SU-DHL-6 (cell line): ENCODE data around the gene USP7.

ENCODE experiments used
- EZH2phosphoT487 ChIP-seq: fragments of 200-600 bp; sonication (generic), shearing (Covaris generic); conservative IDR thresholded peaks from 2 replicates; pipeline ENCODE4 v1.6.1; 2018; ENCODE audit warnings: mild to moderate bottlenecking, antibody characterized with exemption, low read length, moderate library complexity, mixed read lengths
- TF ChIP-seq, protein P1 (sequence below): fragments of 200-600 bp; sonication (generic); IDR thresholded peaks from one replicate; pipeline ENCODE4 v1.5.1; 2017; ENCODE audit warnings: antibody characterized with exemption, mild to moderate bottlenecking, low read length, moderate library complexity; ENCODE audit not compliant: insufficient read depth, poor library complexity, severe bottlenecking

DNA sequence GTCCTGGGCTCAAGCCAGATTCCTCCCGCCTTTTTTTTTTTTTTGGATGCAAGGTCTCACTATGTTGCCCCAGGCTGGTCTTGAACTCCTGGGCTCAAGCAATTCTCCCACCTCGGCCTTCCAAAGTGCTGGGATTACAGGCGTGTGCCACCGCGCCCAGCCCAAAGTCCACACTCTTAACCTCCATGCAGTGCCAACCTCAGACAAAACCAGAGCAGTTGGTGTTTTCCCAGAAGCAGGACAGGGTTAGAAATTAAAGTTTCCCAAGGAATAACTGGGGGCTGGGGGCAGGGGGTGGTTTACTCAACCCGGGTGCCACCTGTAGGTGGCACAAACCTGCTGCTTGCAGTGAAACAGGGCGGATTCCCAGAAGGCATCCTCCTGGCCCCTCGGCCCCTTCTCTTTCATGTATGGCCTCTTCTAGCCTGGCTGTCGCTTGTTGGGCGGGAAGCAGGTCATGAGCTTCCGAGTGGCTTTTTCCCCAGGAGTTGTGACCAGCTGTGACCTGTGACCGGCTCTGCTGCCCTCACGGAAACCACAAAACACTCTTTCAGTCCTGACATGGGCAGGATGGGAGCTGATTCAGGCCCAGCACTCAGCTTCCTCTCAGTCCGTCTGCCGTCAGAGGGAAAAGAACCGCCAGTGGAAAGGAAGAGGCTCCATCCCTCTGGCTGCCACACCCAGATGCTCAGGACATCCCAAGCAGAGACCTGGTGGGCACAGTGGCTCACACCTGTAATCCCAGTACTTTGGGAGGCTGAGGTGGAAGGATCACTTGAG lies 25.6 kb upstream of the USP7 start:
- TF ChIP-seq, protein P1, sequence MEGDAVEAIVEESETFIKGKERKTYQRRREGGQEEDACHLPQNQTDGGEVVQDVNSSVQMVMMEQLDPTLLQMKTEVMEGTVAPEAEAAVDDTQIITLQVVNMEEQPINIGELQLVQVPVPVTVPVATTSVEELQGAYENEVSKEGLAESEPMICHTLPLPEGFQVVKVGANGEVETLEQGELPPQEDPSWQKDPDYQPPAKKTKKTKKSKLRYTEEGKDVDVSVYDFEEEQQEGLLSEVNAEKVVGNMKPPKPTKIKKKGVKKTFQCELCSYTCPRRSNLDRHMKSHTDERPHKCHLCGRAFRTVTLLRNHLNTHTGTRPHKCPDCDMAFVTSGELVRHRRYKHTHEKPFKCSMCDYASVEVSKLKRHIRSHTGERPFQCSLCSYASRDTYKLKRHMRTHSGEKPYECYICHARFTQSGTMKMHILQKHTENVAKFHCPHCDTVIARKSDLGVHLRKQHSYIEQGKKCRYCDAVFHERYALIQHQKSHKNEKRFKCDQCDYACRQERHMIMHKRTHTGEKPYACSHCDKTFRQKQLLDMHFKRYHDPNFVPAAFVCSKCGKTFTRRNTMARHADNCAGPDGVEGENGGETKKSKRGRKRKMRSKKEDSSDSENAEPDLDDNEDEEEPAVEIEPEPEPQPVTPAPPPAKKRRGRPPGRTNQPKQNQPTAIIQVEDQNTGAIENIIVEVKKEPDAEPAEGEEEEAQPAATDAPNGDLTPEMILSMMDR, result no peak
- no peak for TF ChIP-seq EZH2phosphoT487
